ENCODE results near the gene GUCY1A2.

DNA sequence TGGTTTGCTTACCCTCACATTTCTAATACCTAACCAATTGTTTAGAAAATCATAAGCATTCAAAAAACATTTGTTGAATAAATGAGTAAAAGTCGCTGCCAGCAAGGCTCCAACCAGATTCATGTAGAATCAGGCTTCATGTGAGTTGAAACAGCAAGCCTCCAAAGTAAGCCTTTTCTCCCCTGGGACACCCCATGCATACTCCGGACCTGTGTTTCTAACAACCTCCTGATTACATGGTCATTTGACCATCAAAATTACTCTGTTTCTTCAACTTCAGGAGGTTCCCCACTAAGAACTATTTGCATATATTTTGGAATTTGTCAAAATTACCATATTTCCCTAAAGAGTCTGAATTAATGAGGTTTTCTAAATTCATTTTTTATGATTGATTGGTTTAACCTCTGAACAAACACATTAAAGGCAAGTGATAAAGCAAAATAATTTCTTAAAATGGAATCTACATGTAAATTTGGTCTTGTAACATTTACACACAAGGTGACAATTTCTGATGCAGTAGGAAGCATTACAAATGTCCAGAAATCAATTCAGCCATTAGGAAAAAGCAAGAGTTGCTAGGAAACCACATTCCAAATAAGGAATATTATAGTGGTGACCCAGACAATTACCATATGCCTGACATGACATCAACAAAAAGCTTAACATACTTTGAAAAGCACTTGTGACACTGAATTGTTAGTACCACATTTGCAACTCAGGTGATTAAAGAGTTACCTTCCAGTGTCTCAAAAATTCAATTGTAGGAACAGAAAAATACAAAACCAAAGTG lies 252.6 kb downstream of the GUCY1A2 start:
- TF ChIP-seq POLR2A (IDR thresholded peaks at IDR 0.05), result no peak
- TF ChIP-seq, protein P1, sequence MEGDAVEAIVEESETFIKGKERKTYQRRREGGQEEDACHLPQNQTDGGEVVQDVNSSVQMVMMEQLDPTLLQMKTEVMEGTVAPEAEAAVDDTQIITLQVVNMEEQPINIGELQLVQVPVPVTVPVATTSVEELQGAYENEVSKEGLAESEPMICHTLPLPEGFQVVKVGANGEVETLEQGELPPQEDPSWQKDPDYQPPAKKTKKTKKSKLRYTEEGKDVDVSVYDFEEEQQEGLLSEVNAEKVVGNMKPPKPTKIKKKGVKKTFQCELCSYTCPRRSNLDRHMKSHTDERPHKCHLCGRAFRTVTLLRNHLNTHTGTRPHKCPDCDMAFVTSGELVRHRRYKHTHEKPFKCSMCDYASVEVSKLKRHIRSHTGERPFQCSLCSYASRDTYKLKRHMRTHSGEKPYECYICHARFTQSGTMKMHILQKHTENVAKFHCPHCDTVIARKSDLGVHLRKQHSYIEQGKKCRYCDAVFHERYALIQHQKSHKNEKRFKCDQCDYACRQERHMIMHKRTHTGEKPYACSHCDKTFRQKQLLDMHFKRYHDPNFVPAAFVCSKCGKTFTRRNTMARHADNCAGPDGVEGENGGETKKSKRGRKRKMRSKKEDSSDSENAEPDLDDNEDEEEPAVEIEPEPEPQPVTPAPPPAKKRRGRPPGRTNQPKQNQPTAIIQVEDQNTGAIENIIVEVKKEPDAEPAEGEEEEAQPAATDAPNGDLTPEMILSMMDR (IDR thresholded peaks at IDR 0.05), result no peak
- TF ChIP-seq POLR2AphosphoS5 (IDR thresholded peaks at IDR 0.05), result no peak
- no peak for TF ChIP-seq EP300 (IDR thresholded peaks at IDR 0.05)

All from upper lobe of left lung (tissue), 4 donors.